HG03060 (cell line): ENCODE results near the gene NPEPPS.
A peak's percentile ranks its signal among the peaks of the same experiment; 100 is the strongest.

Source experiments
- ATAC-seq: cut with Tn5 transposase; IDR thresholded peaks from one replicate; pipeline ENCODE4 v1.9.1; 2021; ENCODE audit warnings: low read depth, moderate number of reproducible peaks; ENCODE audit not compliant: unreplicated experiment

The NPEPPS gene

DNA sequence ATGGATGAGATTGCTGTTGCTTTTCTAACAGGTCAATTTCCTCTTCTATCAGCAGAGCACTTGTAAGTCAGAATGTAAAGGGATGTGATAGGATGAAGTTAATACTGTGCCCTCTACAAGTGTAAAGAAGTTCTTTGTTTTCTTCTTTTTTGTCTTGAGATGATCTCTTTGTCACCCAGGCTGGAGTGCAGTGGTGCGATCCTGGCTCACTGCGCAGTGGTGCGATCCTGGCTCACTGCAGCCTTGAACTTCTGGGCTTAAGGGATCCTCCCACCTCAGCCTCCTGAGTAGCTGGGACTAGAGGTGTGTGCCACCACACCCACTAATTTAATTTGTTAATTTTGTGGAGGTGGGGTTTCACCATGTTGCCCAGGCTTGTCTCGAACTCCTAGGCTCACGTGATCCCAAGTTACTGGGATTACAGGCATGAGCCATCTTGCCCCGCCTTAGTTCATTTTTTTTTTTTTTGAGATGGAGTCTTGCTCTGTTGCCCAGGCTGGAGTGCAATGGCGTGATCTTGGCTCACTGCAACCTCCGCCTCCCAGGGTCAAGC is 97.2 kb downstream of the NPEPPS start:
- no peak for ATAC-seq

DNA sequence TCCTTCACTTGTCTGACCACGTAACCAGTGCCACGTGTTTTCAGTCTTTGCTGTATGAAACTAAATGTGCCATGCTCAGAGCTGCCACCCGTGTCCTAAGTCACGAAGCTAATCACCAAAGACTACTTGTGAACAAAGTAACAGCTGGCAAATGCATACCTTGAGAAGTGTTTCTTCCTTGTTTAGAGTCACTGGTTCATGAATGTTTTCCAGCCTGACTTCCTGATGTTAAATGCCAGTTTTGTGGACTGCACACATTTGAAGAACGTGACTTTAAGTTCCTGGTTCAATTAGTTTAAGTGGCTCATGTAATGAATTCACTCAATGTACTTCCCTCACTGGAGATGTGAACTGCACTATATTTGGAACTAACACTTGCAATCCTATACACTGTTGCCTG is 98.9 kb downstream of the NPEPPS start:
- no peak for ATAC-seq

DNA sequence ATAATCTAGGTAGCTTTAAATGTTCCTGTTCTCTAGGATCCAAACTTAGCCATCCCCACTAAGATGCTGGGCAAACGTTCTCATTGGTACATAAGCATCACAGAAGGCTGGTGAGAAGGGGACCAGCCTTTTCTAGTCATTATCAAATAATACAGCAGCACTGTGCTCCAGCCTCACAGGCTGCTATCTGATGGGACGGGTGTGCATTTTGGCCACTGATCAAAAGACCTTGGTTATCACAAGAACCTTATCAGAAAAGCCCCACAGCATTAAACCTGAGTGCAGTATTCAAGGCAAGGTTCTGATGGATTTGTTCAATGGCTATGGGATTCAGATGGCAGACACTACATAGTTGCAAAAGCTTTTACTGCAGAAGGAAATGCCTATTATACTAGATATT is 99.7 kb downstream of the NPEPPS start:
- ATAC-seq: no peak

DNA sequence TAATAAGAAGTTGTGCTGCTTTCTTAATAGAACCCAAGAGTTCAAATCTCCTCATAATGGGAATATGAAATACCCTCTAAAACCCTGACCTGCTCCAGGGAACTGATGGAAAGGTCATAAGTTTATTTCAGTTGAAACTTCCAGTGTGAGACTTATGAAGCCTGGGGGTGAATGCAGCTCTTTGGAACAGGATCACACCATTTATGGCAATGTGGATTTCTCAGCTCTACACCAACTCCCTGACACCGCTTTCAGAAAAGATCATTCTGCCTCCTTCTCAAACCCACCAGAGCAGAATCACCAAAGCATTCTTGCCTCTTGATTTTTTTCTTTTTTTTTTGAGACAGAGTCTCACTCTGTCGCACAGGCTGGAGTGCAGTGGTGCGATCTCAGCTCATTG is 102.1 kb downstream of the NPEPPS start:
- no peak for ATAC-seq

DNA sequence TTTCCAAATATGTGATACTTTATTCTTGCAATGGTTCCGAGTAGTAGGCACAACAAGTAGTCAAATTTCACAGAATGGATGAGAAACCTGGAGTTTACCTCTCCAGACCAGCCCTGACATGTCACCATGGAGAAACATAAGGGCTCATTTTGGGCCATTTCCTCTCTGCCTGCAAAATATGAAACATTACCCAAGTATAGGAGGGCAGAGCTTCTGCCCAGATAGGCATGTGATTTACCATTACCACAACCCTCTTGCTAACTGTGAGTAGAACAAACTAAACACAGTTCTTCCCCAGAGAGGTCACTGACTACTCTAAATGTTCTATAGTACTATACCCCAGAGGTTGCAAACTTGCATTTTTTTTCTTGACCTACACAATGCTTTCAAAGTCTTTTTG is 103.1 kb downstream of the NPEPPS start:
- no peak for ATAC-seq

- ATAC-seq: no peak
These were observed 104.0 kb downstream of the NPEPPS start for GRCh38 chr17:47634870-47635269.

DNA sequence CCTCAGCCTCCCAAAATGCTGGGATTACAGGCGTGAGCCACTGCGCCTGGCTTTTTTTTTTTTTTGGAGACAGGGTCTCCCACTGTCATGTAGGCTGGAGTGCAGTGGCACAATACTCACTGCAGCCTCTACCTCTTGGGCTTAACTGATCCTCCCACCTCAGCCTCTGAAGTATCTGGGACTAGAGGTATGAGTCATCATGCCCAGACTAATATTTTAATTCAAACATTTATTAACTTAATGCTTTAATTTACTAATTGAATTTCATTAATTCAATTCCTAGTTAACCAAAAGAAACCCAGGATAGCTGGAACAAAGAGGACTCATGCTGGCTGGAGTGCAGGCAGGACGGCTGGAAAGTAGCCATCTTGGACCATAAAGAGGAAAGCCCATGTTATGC is 104.8 kb downstream of the NPEPPS start:
- no peak for ATAC-seq

GRCh38 chr17:47636273-47637030 is 105.5 kb downstream of the NPEPPS start:
- ATAC-seq: no peak

DNA sequence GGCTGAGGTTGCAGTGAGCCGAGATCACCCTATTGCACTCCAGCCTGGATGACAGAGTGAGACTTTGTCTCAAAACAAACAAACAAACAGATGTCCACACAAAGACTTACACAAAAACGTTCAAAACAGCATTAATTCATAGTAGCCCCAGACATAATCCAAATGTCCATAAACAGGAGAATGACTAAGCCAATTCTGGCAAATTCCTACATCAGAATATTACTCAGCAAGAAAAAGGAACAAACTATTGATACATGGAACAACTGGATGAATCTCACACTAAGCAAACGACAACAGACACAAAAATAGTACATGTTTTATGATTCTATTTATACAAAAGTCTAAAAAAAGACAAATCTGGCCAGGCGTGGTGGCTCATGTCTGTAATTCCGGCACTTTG is 108.0 kb downstream of the NPEPPS start:
- no peak for ATAC-seq

DNA sequence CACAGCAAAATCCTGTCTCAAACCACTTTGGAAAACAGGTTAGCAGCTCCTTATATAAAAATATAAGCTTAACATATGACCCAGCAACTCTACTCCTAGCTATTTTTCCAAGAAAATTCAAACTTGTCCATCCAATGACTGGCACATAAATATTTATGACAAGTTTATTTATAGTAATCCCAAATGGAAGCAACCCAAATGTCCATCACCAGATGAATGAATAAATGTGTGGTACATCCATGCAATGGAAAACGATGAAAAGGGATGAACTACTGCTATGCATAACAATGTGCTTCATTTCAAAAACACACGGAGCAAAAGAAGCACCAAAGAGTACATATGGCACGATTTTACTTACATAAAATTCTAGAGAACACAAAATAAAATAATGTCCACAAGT is 109.2 kb downstream of the NPEPPS start:
- ATAC-seq: no peak

DNA sequence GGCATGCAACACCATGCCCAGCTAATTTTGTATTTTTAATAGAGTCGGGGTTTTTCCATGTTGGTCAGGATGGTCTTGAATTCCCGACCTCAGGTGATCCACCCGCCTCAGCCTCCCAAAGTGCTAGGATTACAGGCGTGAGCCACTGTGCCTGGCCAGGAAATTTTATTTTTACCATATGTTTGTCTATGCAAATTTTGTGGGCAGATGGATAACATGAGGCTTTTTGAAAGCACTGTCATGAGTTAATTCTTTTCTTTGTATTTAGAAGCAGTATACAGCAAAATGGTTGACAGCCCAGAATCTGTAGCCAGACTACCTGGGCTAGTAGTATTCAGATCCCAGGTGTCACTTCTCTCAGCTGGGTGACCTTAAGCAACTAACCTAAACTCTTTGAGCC is 110.3 kb downstream of the NPEPPS start:
- no peak for ATAC-seq

DNA sequence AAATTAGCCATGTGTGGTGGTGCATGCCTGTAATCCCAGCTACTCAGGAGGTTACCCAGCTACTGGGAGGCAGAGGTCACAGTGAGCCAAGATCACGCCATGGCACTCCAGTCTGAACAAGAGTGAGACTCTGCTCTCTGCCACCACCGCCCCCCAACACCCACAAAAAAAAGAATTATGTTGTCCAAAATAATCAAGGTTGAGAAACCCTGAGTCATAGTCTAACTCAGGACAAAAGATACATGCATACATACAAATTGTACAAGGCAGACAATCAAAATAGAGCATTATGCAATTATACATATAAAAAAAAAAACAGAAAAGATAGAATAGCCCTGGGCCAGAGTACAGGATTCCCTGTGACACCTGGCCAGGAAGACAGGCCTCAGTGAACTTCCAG is 112.2 kb downstream of the NPEPPS start:
- ATAC-seq: no peak

- ATAC-seq: no peak
These were observed 113.4 kb downstream of the NPEPPS start for GRCh38 chr17:47644324-47644723.

- ATAC-seq: peak; percentile 67
These were observed 118.5 kb downstream of the NPEPPS start, which contains the start of gene KPNB1 for GRCh38 chr17:47649153-47649971. TSS of gene KPNB1 (plus strand) at chr17:47649919. CDS start at chr17:47650245, 326 bp downstream.

DNA sequence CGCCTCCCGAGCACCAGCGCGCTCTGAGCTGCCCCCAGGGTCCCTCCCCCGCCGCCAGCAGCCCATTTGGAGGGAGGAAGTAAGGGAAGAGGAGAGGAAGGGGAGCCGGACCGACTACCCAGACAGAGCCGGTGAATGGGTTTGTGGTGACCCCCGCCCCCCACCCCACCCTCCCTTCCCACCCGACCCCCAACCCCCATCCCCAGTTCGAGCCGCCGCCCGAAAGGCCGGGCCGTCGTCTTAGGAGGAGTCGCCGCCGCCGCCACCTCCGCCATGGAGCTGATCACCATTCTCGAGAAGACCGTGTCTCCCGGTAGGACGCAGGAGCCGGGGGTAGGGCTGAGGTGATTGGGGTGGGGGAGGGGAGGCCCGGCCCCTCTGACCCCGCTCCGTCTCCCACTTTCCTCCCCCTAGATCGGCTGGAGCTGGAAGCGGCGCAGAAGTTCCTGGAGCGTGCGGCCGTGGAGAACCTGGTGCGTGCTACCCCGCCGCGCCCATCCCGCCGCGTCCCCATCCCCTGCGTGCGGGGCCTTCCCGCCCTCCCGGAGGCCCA is 119.1 kb downstream of the NPEPPS start:
- ATAC-seq: no peak

DNA sequence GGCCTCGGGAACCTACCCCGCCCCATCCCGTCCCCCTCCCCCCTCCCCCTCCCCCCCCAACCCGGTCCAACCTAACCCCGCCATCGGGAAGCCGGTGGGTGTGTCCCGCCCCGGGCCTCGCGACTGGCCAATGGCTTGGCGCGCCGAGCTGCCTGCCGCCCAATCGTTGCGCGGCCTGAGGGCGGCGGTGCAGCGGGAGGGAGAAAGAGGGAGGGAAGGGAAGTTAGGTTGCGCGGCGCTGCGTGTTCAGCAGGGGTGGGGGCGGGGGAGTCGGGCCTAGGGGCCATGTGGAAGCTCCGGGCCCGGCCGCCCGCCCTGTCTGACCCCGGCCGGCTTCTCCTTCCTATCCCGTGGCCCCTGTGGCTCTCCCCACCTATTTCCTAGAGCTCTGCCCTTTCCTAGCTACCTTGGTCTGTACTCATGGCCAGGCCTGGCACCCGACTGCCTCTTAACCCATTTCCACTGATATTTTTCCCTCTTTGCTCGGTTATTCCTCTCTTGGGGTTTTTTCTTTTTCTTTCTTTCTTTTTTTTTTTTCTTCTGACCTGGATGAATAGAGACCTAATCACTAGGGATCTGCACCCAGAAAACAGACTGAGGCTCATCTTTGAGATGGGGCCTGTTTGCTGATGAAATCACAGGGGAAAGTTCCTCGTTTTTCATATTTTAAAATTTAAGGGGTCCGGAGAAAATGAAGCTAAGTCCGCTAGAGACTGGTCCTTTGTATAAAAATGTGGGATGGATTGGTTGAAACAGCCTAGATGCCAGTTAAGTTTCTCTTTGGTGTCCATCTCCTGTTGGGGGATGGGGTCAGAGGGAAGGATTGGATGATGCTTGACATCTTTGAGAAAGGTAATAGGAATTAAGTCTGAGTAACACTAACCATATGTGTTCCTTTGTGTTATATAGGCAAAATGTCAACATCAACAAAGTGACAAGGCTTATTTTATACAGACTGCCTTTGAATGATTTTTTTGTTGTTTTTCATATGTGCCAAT is 119.9 kb downstream of the NPEPPS start:
- ATAC-seq: peak; percentile 41

GRCh38 chr17:47651704-47652103 is 120.8 kb downstream of the NPEPPS start:
- no peak for ATAC-seq

DNA sequence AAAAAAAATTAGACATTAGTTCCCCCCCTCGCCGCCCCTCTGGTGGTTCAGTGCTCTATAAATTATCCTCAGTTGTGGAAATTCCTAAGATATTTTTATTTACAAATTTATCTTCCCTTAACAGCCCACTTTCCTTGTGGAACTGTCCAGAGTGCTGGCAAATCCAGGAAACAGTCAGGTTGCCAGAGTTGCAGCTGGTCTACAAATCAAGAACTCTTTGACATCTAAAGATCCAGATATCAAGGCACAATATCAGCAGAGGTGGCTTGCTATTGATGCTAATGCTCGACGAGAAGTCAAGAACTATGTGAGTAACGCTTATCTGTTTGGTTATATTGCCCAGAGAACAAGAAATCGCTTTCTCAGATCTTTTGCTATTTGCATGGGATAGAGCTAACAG is 121.7 kb downstream of the NPEPPS start:
- no peak for ATAC-seq

DNA sequence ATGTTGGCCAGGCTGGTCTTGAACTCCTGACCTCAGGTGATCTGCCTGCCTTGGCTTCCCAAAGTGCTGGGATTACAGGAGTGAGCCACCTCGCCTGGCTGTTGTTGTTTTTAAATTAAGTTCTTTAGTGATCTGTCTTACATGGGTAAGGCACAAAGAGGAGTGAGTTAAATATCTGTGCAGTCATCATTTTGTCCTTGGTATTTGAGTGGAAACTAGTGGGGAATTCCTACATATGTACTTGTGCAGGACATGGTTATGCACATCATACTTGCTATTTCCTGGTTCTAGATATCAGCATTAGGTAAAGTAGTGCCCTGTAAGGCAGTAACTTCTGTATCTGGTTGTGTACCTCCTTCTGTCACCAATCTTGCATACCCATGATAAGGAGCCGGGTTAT is 122.5 kb downstream of the NPEPPS start:
- no peak for ATAC-seq

DNA sequence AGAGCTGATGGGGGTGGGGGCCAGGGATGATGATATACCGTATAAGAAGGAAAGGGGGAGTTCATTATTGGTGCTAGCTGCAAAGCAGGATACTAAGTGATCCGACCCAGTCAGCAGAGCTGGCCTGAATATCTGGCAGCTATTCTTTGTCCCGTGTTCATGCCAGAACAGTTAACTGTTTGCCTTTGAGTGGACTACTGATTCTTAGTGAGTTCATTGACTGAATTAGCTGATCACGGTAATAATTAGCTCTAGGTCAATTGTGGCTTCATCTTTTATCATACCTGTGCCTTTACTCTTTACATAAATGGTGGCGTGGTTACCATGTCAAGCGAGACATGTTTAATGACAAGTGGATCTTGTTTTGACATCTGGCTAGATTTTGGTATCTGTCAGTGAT is 124.1 kb downstream of the NPEPPS start:
- no peak for ATAC-seq
